HG02610 (cell line): ENCODE results near the gene BORCS8.
"Not testable (repeated sequence)": the region's sequence is repeated elsewhere in the genome, so short reads cannot be mapped to it uniquely, and the experiment has no call there.

Experiments used
- ATAC-seq: cut with Tn5 transposase; IDR thresholded peaks from one replicate; pipeline ENCODE4 v1.9.1; 2021; ENCODE audit warnings: mild to moderate bottlenecking, moderate library complexity; ENCODE audit not compliant: unreplicated experiment

The BORCS8 gene

DNA sequence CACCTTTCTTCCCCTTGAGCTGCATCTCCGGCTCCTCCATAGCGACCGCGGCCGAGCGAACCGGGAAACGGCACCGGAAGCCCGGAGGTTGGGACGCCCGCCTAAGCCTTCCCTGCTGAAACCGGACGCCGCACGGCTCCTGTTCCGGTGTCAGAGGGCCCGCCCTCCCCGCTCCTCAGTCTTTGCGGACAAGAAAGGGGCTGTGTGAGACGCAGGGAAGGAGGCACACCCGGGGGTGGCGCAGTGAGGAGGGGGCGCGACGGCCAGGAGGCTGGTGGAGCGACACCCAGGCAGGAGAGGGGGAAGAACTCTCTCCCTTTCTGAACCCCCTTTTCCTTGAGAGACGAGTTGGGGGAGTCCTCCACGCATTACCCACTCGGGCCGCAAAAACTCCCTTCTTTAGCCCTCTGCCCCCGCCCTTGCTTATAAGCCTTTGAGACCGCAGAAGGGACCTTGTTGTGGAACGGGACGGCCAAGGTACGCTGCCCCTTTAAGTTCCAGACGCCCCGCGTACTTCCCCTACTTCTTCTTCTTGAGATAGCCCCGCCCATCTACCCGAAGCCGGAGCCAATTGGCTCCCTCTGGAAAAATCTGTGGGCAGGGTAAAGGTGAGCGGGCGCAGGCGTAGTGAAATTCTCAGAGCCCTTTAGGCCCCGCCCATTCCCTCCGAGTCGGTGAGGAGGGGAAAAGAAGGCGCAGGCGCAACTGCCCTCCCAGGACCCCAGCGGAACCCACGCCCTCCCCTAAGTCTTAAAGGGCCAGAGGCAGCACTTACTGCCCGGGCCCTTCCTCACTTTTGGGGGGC lies at the start of gene BORCS8, which contains the start of gene RFXANK:
Gene BORCS8 (minus strand): TSS at position 75 of the 805 bp plus-strand sequence. CDS start 35 bp downstream, at position 40.
Gene RFXANK (plus strand): TSS at position 181 of the 805 bp plus-strand sequence. CDS start 1,689 bp downstream, outside the sequence.
- ATAC-seq: peak; percentile 73

DNA sequence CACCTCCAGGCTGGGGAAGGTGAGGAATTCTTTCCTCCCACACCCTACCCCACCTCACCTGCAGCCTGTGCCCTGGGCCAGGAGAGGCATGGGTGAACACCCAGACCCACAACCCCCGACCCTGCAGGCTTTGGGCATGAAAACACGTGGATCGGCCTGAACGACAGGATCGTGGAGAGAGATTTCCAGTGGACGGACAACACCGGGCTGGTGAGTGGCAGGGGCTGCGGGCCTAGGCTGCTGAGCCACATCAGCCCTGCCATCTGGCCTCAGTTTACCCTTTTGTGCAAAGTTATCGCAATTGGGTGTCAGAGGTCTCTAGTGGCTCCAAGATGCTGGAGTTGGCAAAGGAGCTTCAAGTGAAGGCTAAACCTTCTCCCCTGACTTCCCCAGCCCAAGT lies 48.5 kb upstream of the BORCS8 start:
- ATAC-seq: no peak

DNA sequence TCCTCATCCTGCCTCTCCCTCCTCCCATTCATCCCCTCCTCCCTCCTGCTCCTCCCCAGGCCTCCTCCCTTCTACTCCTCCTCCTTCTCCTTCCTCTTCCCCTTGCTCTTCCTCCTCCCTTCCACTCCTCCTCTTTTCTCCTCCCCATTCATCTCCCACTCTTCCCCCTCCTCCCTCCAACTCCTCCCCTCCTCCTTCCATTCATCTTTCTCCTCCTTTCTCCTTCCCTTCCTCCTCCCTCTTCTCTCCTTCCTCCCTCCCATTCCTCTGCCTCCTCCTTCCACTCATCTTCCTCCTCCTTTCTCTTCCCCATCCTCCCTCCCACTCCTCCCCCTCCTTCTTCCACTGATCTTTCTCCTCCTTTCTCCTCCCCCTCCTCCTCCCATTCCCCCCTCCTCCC lies 47.7 kb upstream of the BORCS8 start:
- no peak for ATAC-seq

DNA sequence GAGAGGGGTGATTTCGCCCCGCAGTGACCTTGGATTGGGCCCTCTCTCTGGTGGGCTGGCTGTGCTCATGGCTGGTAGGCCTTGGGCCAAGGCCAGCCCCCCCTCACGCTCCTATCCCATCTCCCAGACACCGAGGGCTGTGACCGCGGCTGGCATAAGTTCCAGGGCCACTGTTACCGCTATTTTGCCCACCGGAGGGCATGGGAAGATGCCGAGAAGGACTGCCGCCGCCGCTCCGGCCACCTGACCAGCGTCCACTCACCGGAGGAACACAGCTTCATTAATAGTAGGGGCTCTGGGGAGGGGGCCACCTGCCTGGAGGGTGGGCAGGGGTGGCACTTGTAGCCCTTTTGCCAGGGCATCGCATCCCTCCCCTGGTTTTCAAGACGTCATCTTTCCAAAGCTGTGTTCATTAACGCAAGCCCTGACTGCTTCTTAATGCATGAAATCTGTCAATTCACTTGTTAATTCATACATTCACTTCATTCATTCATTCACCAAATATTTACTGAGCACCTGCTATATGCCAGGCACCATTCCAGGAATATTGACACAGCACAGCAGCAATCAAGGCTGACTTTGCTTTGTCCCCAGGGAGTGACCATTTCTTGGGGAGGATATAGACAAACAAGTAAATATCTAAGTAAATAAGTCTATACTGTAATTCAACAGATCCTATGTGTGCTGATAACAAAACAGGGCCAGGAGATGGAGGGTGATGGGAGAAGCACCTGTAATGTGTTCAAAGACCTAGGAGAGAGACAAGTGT lies 46.4 kb upstream of the BORCS8 start:
- ATAC-seq: no peak

DNA sequence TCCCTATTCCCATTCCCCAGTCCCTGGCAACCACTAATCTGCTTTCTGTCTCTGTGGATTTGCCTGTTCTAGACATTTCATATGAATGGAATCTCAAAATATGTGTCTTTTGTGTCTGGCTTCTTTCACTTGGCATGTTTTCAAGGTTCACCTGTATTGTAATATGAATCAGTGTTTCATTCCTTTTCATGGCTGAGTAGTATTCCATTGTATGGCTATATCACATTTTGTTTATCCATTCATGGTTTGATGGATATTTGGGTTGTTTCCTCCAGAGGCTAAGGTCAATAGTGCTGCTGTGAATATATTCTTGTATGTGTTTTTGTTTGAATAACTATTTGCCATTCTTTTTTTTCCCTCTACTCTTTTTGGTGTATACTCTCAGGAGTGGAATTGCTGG lies 44.2 kb upstream of the BORCS8 start:
- no peak for ATAC-seq

DNA sequence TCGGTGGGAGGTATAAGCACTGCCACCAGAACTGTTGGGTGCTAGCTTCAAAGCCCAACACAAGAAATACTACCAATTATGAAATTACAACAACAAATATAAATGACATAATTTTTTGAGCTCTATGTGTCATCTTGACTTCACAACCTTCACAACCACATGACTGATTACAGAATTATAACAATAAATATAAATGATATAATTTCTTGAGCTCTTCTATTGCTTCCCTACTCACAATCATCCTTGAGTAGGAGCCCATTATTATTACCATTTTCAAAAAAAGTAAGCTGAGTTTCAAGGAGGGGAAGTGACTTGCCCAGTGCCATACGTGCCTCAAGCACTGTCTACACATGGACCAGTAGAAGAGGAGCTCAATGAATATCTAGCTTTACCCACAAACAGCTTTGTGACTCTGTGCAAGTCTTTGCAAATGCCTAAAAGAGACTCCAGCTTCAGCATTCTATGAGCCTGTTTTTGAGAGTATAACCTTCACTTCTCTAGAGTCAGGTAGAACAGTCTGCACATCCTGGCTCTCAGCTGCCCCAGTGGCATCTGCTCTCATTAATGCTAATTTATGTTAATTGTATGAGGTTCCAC lies 42.4 kb upstream of the BORCS8 start:
- ATAC-seq: no peak

DNA sequence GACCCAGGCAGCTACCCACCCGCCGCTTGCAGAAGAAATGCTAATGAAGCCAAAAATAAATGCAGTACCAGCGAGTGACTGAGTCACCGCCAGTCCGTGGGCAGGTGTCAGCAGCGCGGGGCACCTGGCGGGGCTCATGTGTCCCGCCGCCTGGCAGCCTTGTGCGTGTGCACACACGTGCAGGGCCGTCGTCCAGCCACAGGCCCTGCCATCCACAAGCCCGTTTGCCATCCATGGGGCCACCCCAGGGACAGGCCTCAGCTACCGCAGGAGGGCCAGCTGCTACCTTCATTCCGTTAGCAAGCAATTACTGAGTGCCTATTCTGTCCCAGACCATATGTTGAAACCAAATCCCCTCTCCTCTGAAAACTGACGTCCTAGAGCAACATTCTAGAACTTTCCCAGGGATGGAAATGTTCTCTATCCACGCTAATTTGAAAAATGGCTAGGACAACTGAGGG lies 40.3 kb upstream of the BORCS8 start:
- no peak for ATAC-seq

DNA sequence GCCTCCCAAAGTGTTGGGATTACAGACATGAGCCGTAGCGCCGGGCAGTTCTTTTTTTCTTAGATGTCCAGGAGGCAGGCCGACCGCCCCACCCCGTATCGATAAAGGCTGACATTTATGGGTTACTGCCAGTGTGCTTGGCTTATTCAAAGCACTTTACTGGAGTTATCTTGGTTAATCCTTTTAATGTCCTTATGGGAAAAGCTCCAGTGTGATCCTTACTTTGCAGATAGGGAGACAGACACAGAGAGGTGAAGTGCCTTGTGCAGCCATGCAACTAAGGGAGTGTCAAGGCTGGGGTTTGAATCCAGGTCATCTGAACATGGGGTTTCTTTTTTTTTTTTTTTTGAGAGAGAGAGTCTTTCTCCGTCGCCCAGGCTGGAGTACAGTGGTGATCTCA lies 39.0 kb upstream of the BORCS8 start:
- ATAC-seq: no peak

DNA sequence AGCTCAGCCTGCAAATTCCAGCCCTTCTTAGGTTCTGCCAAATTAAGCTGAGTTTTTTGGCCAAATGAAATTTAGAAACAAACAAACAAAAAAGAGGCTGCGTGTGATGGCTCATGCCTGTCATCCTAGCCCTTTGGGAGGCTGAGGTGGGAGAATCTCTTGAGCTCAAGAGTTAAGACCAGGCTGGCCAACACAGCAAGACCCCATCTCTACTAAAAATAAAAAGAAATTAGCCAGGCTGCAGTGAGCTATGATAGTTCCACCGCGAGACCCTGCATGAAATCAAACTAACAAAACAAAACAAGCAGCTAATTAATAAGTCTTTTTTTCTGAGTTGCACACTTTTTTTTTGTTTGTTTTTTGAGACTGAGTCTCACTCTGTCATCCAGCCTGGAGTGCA lies 37.7 kb upstream of the BORCS8 start:
- ATAC-seq: no peak

DNA sequence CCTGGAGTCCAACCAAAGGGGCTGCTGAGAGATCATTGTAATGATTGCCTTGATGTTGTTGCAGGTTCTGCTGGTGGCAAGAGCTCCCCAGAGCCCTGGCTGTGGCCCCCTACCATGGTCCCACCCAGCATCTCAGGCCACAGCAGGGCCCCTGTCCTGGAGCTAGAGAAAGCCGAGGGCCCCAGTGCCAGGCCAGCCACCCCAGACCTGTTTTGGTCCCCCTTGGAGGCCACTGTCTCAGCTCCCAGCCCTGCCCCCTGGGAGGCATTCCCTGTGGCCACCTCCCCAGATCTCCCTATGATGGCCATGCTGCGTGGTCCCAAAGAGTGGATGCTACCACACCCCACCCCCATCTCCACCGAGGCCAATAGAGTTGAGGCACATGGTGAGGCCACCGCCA lies 35.3 kb upstream of the BORCS8 start:
- ATAC-seq: no peak

DNA sequence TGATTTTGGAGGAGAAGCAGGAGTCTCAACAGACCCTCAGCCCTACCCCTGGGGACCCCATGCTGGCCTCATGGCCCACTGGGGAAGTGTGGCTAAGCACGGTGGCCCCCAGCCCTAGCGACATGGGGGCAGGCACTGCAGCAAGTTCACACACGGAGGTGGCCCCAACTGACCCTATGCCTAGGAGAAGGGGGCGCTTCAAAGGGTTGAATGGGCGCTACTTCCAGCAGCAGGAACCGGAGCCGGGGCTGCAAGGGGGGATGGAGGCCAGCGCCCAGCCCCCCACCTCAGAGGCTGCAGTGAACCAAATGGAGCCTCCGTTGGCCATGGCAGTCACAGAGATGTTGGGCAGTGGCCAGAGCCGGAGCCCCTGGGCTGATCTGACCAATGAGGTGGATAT lies 34.7 kb upstream of the BORCS8 start:
- no peak for ATAC-seq

DNA sequence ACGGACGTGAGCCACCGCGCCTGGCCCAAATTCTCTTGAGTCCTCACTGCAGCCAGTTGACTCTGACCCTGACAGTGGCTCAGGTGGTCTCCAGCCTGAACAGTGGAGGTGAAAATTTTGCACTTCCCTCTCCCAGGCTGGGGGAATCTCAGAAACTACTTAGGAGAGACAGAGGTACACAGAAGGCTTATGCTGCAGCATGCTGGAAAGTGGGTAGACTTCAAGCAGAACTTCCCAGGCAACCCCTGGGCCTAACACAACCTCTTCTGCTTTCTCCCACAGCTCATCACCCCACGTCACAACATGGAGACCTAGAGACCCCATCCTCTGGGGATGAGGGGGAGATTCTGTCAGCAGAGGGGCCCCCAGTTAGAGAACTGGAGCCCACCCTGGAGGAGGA lies 34.3 kb upstream of the BORCS8 start:
- no peak for ATAC-seq

DNA sequence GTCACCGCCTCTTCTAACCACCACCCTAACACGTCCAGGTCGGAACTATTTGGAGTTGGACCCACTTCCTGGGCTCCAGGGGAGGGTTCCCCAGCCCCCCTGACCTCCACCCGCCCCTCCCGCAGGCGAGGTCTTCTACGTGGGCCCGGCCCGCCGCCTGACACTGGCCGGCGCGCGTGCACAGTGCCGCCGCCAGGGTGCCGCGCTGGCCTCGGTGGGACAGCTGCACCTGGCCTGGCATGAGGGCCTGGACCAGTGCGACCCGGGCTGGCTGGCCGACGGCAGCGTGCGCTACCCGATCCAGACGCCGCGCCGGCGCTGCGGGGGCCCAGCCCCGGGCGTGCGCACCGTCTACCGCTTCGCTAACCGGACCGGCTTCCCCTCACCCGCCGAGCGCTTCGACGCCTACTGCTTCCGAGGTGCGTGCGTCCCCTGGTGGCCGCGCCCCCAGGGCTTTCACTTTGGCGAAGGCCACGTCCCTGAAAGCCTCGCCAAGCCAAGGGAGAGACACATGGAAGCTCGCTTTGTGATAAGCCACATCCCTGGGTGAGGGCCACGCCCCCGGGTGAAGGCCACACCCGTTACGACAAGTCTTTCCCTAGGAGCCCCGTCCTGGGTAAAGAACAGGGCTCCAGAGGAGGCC lies 33.0 kb upstream of the BORCS8 start:
- ATAC-seq: no peak

DNA sequence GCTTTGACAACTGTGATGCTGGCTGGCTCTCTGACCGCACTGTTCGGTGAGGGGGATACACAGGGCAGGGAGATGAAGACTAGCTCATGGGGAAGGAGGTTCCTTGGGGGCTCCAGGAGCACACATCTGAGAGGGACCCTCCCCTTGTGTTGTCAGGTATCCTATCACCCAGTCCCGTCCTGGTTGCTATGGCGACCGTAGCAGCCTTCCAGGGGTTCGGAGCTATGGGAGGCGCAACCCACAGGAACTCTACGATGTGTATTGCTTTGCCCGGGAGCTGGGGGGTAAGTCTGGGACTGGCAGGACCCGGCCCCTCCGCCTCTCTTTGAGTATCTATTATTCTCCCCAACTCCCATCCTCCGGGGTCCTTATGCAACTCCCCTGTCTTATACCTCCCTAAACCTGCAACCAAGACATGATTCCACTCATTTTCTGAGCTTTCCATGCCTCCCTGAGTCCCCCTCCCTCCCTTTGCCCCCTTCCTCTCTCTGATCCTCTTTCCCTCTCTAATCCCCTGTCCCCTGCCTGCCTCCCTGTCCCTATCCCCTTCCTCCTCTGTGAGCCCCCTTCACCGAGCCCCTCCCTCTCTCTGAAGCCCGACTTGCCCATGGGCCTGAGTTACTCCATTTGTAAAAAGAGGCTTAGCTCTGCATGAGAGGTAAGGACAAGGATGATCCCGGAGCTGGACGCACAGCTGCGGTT lies 32.3 kb upstream of the BORCS8 start:
- ATAC-seq: no peak

DNA sequence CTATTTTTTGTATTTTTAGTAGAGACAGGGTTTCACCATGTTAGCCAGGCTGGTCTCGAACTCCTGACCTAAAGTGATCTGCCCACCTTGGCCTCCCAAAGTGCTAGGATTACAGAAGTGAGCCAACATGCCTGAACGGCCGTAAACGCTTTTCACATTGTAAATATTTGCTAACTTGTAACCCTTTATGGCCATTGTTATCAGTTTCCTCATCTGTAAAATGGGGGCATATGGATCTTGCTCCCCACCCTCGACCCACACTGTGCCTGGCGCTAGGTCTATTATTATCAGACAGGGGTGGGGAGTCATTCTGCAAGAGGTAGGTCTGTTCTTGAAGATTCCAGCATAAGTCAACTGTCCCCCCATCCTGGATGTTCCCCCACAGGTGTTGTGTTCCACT lies 31.7 kb upstream of the BORCS8 start:
- no peak for ATAC-seq

DNA sequence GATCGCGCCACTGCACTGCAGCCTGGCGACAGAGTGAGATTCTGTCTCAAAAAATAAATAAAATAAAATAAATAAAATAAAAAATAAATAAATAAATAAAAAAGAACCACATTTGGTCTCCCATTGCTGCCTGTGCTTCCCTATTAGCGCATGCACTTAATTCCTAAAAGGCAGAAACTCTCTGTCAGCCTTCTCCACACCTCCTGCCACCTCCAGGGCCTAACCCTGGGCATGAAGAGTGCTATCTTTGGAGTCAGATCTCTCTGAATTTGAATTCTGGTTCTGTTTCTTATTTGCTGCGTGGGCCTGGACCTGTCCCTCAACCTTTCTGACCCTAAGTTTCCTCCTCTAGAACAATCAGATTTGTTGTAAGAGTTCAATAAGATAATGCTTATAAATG lies 31.1 kb upstream of the BORCS8 start:
- ATAC-seq: no peak

DNA sequence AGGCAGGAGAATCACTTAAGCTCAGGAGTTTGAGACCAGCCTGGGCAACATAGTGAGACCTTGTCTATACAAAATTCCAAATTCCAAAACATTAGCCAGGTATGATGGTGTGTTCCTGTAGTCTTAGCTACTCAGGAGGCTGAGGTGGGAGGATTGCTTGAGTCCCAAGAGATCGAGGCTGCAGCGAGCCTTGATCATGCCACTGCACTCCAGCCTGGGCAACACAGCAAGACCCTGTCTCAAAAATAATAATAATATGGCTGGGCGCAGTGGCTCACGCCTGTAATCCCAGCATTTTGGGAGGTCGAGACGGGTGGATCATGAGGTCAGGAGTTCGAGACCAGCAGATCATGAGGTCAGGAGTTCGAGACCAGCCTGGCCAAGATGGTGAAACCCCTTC lies 29.0 kb upstream of the BORCS8 start:
- ATAC-seq: not testable (repeated sequence)

DNA sequence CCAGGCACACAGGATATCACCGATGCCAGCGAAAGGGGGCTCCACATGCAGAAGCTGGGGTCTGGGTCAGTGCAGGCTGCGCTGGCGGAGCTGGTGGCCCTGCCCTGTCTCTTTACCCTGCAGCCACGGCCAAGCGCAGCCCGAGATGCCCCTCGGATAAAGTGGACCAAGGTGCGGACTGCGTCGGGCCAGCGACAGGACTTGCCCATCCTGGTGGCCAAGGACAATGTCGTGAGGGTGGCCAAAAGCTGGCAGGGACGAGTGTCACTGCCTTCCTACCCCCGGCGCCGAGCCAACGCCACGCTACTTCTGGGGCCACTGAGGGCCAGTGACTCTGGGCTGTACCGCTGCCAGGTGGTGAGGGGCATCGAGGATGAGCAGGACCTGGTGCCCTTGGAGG lies 27.0 kb upstream of the BORCS8 start:
- ATAC-seq: no peak

DNA sequence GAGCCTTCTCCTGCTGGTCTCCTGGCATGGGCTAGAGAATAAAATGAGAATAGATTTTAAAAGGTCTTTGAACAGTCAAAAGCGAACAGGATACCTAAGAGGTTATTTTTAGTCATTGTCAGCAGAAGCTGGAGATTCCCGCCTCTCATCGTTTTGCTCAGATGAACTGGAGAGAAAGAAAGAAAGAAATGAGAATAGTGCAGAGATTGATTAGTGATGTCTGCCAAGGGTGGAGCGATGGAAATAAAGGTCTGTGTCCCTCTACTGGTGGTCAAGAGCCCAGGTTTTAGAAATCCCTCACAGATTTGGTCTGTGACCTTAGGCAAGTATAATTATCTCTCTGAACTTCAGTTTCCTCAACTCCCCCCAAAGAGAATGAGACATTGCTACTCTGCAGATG lies 25.1 kb upstream of the BORCS8 start:
- no peak for ATAC-seq

DNA sequence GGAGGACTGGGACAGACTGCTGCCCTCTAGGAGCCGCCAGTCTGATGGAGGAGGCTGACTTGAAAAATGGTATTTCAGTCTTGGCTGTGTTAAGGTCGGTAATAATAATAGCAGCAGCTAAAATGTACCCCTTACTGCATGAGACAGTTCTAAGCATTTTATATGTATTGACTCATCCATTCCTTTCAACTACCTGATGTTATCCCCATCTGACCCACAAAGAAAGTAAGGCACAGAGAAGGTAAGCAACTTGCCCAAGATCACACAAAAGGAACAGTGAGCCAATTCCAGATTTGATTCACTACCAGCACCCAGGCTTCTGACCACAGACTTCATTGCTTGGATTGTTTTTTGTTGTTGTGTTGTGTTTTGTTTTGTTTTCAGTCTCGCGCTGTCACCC lies 23.8 kb upstream of the BORCS8 start:
- no peak for ATAC-seq

DNA sequence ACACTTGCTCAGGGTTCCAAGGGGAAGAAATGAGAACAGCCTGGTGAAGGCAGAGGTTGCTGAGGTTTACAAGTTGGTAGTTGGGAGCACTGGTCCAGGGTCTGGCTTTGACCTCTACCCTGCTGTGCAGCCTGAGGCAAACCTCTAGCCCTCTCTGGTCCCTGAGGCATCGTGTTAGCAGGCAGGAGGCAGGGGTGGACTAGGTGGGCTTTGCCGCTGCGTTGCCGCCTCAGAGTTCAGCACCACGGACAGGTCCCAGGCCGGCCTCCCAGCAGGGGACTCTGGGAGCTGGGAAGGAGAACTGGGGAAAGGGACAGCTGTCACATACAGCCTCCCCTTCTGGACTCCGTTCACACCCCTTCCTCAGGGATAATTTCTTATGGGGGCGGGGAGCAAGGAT lies 22.9 kb upstream of the BORCS8 start:
- ATAC-seq: no peak
